Stimulated activated CD4-positive, alpha-beta T cell treated with anti-CD3 and anti-CD28 coated beads, Interleukin-2, amount 100 ng/mL, for 48 hours (primary cell): Measurements from ENCODE around the gene CNTNAP2.

Experiments used
- DNase-seq, 2 donors: peaks; one replicate each; pipeline ENCODE4 v3.0.0-alpha.2; 2020

The CNTNAP2 gene

DNA sequence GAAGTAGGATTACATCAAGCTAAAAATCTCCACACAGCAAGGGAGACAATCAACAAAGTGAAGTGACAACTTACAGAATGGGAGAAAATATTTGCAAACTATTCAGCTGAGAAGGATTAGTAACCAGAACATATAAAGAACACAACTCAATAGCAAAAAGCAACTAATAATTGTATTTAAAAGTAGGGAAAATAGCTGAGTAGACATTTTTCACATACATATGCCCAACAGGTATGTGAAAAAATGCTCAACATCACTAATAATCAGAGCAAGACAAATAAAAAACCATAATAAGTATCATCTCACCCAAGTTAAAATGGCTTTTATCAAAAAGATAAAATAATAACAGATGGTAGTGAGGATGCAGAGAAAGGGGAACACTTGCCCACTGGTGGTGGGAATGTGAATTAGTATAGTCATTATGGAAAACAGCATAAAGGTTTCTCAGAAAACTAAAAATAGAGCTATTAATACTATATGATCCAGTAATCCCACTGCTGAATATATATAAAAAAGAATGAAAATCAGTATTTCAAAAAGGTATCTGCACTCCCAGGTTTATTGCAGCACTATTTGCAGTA is 1689.5 kb downstream of the CNTNAP2 start:
- DNase-seq = no peak

- no peak for DNase-seq
Measured at GRCh38 chr7:147809786-147810185, 1693.2 kb downstream of the CNTNAP2 start.

- no peak for DNase-seq
Measured at GRCh38 chr7:147810269-147810668, 1693.7 kb downstream of the CNTNAP2 start.

GRCh38 chr7:147811923-147812322 is 1695.3 kb downstream of the CNTNAP2 start:
- no peak for DNase-seq

DNA sequence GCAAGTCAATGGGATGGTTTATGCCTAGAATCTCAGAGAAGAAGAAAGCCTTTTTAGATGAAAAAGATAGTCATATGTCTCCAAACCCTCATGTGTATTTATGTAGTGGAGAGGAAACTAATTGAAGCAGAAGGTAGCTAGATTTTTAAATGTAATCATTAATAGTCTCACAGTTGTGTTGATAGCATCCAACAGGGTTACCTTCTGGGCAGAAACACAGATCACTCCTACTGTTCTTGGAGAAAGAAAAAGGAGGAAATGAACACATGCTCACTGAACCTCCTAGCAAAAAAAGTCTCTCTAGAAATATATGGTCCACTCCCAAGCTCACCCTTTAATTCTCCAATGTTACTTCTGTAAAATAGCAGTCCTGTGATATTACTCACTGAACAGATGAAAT is 1696.7 kb downstream of the CNTNAP2 start:
- DNase-seq = no peak

DNA sequence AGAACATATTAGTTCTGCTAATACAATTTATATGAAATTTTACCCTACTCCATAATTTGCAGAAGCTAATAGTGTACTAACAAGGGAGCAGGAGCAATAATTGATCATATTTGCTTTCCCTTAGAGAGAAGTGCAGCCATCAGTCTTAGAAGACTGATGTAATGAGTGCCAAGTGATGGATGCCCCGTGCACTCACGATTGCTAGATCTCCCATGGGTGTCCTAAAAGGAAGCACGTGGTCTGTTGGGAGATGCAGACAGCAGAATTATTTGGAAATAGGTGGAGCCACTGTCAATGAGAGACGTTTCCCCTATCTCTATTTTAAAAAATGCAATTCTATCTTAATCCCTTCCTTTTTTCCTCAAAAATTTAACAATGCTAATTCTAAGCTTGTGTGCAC is 1701.7 kb downstream of the CNTNAP2 start:
- DNase-seq = no peak

- DNase-seq = no peak
Measured at GRCh38 chr7:147824671-147825070, 1708.1 kb downstream of the CNTNAP2 start.

DNA sequence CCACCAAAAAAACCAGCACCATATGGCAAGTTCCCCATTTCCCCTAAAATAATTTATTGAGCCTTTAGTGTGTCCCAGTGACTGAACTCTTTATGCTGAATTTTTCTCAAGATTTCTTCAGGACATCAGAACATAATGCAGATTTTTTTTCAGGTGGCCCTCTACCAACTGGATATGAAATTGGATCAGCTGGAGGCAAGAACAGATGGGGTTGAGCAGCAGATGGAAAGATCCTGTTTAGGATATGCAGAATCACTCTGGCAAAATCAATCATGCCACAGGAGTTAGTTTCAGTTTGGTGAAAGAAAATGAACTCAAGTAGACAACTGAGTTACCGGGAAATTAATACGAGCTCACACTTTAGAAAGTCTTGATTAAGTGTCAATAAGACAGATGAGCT is 1712.4 kb downstream of the CNTNAP2 start:
- no peak for DNase-seq

GRCh38 chr7:147833557-147833956 is 1717.0 kb downstream of the CNTNAP2 start:
- DNase-seq = no peak

- no peak for DNase-seq
Measured at GRCh38 chr7:147833970-147834369, 1717.4 kb downstream of the CNTNAP2 start.

DNA sequence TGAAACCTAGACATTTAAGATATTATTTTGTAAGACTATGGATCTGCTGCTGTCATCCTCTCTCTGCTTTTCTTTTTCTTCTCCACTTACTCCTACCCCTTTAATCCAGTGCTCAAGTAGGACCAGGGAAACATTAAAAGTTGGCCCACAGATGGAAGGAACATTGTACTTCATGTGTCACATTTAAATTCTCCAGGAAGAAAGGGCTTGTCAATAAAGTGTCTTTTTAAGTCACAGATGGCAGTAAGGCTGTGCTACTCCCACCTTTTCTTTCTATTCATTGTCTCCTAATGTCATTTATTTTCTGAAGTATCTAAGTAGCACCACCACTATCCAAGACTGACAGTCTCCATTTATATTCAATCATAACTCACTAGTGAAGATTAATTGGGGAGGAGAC is 1736.2 kb downstream of the CNTNAP2 start:
- DNase-seq = no peak

DNA sequence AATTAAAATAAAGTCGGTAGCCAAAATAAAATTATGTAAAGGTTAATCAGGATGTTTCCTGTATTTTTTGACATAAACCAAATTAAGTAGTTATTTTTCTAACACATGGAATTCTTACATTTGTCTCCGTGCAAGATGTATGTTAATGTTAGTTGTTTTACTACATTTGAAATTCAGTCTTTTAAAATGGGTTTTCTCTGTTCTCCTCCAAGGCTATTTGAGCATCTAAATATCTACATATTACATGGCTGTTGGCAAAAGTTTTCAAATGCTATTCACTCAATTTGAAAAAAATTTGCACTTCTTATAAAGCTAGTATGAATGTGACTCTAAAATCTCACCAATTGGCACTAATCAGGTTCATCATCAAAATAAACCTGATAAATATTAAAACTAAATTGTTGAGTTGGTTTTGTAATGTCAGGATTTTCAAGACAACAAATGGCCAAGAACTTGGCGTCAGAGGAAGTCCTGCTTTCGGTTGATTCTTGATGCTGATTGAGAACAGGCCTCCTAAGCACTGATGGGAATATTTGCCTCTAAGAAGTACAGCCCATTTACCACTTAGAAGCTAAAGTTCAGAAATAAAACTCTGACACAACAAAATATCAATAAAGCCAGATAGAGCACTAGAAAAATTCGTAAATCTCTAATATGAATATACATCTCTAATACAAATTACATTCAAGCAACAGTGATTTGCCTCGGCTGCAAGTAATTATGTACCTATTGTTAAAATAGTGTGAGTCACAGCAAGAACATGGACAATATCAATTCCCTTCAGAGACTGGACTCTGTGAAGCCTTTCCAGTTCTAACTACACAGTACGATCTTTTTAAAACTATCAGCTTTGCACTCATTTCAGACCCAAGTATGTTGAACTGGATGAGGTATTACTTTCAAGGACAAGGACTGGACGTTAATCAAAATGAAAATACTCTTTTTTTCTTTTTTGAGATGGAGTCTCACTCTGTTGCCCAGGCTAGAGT is 1740.8 kb downstream of the CNTNAP2 start:
- no peak for DNase-seq

GRCh38 chr7:147858421-147858820 is 1741.8 kb downstream of the CNTNAP2 start:
- no peak for DNase-seq

DNA sequence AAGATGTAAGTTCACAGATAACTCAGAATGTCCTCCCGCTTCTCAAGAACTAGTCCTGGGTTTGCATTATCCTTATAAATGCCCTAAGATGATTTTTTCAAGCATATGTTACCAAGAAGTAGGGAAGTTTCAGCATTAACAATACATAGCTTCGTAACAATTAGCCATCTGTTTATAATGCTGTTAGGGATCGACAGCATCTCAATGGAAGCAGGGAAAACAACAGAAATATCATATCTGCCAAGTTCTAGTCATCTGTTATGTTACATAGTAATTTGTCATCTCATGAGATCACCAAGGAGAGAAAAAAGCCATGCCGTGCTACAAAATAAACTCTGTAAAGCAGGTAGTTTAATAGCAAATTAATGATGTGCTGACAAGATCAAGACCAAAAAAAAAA is 1742.4 kb downstream of the CNTNAP2 start:
- no peak for DNase-seq

DNA sequence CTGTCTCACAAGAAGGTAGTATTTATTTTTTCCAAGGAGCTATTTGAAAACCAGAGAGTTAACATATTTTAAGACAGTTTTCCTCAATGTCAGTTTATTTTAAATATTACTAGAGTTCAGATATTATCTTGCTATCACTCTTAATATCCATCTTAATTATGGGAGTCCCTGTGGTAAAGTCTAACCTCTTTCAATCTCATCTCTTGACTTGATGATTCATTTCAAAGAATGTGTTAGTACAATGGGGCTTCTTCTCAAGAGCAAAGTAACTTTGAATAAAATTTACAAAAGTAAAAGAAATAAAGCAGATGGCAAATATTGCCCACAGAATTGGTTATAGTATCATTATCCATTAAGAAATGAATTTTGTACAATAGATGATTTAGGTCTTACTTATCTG is 1742.9 kb downstream of the CNTNAP2 start:
- no peak for DNase-seq

DNA sequence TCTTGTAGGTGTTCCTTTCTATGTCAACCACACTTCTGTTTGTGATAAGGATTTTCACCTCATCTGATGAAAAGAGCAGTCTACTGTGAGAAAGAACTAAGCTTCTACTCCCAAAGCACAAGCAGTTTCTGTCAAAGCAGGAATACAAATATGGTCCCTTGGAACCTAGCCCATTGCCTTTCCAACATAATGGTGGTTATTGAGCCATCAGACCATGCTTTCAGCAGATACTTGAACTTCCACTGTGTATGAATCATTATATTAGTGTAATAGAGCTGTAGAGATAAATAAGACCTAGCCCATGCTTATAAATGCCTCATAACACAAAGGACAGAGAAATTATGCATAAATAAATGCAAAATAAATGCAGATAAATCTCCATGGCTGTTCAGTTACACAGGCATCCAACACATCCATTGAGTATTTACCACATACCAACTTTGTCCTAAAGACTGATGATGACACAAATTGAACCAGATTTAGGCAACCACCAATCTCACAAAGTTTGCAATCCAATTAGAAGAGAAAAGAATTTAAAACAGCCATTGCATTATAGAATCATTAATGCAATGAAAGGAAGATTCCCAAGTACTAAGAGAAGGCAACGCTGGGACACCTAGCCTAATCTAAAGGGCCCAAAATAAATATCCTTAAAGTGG is 1744.6 kb downstream of the CNTNAP2 start:
- no peak for DNase-seq

DNA sequence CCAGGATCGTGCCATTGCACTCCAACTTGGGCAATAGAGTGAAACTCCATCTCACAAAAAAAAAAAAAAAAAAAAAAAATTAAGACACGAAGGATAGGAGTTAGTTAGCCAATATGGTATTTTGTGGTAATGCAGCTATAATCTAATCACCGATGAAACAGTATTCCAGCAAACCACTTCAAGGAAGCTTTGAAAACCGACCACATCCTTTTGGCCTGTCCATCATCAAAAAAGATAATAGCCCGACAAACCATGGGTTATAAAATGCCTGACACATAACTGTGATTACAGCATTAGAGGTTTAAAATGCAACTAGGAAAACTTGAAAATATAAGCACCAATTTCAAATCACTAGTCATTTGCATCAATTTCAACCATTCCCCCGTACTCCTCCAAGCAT is 1745.3 kb downstream of the CNTNAP2 start:
- no peak for DNase-seq

DNA sequence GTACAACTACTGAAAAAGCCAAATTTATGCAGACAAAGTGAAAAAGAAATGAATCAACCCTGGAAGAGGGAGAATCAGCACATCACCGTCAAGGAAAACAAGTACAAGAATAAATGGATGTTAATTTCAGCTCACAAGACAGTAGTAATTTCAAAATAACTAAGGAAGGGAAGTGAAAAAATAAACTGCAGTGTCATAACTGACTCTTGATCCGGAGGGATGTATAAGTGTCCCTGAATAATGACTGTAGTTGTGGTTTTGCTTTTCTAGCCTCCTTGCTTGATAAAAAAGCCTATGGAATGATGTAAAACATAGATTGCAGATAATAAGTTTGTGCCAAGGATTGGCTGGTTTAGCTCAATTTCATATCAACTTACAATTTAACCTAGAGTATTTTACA is 1752.9 kb downstream of the CNTNAP2 start:
- no peak for DNase-seq

- no peak for DNase-seq
Measured at GRCh38 chr7:147878912-147879661, 1762.5 kb downstream of the CNTNAP2 start.

DNA sequence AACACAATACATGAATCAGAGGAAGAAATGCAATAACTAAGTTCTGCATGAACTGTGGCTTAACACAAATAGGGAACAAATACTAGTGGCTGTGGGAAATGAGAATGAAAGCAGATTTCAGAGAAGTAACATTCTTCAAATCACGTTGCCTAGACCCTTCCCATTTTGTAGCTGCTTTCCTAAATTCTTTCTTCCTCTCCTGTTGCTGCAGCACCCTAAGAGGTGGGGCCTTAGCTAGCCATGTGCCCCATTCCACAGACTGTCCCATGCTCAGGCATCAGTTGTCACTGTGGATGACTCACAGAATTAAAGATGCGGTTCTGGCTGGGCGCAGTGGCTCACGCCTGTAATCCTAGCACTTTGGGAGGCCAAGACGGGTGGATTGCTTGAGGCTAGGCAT is 1769.3 kb downstream of the CNTNAP2 start:
- no peak for DNase-seq

DNA sequence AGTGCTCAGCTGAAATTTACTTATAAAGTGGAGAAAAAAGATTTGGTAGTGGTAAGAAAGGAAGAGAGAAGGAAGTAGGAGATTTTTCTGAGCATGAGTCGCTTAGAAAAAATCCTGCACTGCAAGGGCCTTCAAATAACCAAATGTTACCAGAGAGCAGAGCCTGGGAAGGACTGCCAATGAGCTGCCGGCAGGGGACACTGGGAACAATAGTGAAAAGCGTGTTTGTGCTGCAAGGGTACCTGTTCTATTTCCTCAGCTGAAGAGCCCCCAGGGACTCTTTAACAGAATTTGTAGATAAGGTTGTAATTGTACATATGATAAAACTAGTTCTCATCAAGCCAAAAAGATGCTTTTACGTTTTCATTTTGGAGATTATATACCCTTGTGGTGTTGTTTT is 1777.7 kb downstream of the CNTNAP2 start:
- no peak for DNase-seq

DNA sequence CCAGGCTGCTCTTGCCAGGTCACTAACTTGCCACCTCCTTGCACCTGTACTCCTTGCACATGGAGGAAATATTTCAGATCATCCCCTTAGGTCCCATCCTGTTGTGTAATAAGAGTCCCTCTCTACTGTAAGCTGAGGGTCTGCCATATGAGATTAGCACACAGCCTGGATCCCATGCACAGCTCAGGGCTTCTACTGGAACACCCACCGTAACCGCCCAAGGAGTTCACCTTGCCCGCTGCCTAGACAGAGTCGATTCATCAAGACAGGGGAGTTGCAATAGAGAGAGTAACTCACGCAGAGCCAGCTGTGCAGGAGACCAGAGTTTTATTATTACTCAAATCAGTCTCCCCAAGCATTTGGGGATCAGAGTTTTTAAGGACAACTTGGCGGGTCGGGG is 1779.5 kb downstream of the CNTNAP2 start:
- DNase-seq = no peak

DNA sequence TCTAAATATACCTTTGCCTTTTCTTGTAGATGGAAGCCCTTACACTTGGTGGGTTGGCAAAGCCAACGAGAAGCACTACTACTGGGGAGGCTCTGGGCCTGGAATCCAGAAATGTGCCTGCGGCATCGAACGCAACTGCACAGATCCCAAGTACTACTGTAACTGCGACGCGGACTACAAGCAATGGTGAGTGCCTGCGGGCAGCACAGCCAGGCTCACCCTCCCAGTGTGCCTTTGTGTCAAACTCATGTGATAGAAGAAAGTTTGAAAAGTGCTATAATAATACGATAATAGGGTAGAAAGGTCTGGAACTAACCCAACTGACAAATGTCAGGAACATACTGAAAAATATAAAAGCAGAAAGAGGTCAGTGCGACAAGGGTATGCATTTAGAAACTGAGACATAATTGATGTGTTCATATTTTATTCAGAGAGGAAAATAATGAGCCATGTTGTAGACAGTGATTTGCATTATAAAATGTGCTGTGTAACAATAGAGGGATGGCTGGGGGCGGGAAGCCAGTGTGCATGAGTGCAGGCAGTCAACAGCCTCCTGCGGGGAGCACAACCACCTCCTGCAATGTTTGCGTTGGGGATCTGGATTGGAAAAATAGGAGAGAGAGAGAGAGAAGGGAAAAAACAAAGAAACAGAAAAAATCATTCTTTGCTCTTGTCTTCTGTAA is 1787.1 kb downstream of the CNTNAP2 start:
- no peak for DNase-seq
